Rectal smooth muscle tissue (tissue), 1 donor: Measurements from ENCODE around the gene CAPZB.
A peak's percentile ranks its signal among the peaks of the same experiment; 100 is the strongest.

Experiments used
- H3K27ac ChIP-seq: one replicate; pipeline ENCODE4 v1.7.0; 2013; ENCODE audit warnings: low read depth, low read length, inconsistent platforms
- H3K27me3 ChIP-seq: one replicate; pipeline ENCODE4 v1.7.0; 2013; ENCODE audit warnings: low read length; ENCODE audit not compliant: control insufficient read depth, insufficient read depth
- H3K36me3 ChIP-seq: one replicate; pipeline ENCODE4 v1.7.0; 2013; ENCODE audit warnings: low read length; ENCODE audit not compliant: control insufficient read depth, insufficient read depth
- H3K4me1 ChIP-seq: one replicate; pipeline ENCODE4 v1.7.0; 2013; ENCODE audit warnings: low read length; ENCODE audit not compliant: control insufficient read depth, insufficient read depth
- H3K4me3 ChIP-seq: one replicate; pipeline ENCODE4 v1.7.0; 2013; ENCODE audit warnings: low read length
- H3K9ac ChIP-seq: one replicate; pipeline ENCODE4 v1.7.0; 2013; ENCODE audit warnings: low read length

CAPZB gene

GRCh38 chr1:19495000-19495656 is 9.8 kb upstream of the CAPZB start:
- Histone ChIP-seq H3K27ac (peak overlapping the region; percentile 38), H3K9ac (no peak overlapping the region), H3K4me3 (no peak overlapping the region), H3K36me3 (no peaks in the 10 kb centered on the region), H3K27me3 (no peaks in the 10 kb centered on the region), H3K4me1 (peaks cover 5% of the 10 kb centered on the region)

GRCh38 chr1:19493547-19493946 is 8.2 kb upstream of the CAPZB start:
- Histone ChIP-seq H3K4me1 (peaks cover 5% of the 10 kb centered on the region), H3K27ac (no peak overlapping the region), H3K36me3 (no peaks in the 10 kb centered on the region), H3K9ac (no peak overlapping the region), H3K4me3 (no peak overlapping the region), H3K27me3 (no peaks in the 10 kb centered on the region)

DNA sequence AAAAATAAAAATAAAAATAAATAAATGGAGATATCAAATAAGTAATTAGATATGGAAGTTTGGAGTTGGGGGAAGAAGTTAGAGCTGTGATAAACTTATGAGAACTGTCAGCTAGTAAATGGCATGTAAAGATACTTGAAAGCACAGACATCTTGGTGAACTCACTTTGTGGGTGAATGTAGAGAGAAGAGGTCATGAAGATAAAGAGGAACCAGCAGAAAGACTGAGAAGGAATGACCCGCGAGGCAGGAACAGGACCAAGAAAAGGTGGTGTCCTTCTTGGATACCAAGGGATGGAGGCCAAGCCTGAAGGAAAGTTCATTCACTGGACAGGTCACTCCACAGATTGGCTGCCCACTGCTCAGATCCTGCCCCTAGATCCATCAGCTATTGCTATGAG is 4.7 kb upstream of the CAPZB start:
- Histone ChIP-seq H3K4me3 (no peak overlapping the region), H3K9ac (no peak overlapping the region), H3K36me3 (no peaks in the 10 kb centered on the region), H3K27me3 (no peaks in the 10 kb centered on the region), H3K27ac (no peak overlapping the region), H3K4me1 (peaks cover 11% of the 10 kb centered on the region)

DNA sequence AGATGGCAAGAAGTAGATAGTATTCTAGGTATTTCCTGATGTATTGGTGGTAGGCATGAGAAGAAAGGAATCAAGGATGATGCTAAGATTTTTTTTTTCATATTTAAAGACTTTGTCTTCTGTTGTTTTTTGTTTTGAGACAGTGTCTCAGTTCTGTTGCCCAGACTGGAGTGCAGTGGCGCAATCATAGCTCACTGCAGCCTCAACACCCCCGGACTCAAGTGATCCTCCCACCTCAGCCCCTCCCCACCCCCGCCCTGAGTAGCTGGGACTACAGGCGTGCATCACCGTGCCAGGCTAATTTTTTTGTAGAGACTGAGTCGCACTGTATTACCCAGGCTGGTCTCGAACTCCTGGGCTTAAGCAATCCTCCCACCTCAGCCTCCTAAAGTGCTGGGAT is 2.8 kb upstream of the CAPZB start:
- no peak overlapping the region for H3K4me3 ChIP-seq
- peaks cover 21% of the 10 kb centered on the region for H3K4me1 ChIP-seq
- peak overlapping the region; percentile 63 for H3K27ac ChIP-seq
- H3K27me3 ChIP-seq: no peaks in the 10 kb centered on the region
- H3K9ac ChIP-seq: no peak overlapping the region
- no peaks in the 10 kb centered on the region for H3K36me3 ChIP-seq

DNA sequence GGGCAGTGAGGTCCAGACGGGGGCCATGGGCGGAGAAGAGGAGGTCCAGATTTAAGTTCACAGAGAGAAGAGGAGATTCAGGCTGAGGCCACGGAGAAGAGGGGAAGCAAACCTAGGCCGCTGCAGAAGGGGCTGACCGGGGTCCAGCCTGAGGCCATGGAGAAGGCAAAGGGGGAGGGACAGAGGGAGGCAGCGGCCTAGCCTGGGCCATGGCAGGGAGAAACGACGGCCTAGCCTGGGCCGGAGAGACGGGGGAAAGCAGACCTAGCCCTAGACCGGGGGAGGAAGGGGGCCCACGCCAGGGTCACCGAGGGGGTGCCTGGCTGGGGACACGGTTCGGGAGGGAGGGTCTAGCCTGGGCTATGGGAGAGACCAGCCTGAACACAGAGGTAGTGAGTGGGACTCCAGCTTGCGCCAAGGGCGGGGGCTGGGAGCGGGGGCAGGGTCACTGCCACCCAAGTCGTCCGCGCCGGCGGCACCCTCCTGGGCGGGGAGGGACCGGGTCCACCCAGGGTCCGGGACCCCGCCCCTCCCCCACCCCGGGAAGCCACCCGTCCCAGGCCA is 459 bp downstream of the CAPZB start:
- Histone ChIP-seq H3K27me3 (no peaks in the 10 kb centered on the region), H3K4me3 (peak overlapping the region; percentile 79), H3K36me3 (no peaks in the 10 kb centered on the region), H3K4me1 (peaks cover 48% of the 10 kb centered on the region), H3K9ac (peak overlapping the region; percentile 42), H3K27ac (peak overlapping the region; percentile 98)

DNA sequence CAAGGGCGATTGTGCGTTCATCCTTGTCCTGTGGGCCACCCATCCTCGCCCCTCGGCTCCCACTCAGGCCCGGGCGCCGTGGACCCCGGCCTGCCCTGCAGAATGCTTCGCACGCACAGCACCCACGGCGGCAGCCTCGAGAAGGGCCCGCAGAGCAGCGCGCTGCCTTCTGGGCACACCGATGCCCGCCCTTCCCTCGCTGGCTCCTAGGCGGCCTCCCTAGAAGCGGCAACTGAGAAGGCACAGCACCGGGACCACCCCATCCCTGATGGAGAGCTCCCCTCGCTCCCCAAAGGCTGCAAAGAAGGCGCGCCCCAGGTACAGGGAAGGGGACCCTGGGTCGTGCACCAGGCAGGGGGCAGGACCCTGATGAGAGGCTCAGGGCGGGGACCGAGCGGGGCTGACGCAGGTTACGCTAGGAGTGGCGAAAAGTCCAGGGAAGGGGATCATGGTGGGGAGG is 971 bp downstream of the CAPZB start:
- peak overlapping the region; percentile 79 for H3K4me3 ChIP-seq
- H3K36me3 ChIP-seq: no peaks in the 10 kb centered on the region
- peak overlapping the region; percentile 98 for H3K27ac ChIP-seq
- H3K4me1 ChIP-seq: peaks cover 51% of the 10 kb centered on the region
- peak overlapping the region; percentile 42 for H3K9ac ChIP-seq
- H3K27me3 ChIP-seq: no peaks in the 10 kb centered on the region

GRCh38 chr1:19483691-19484090 is 1.6 kb downstream of the CAPZB start:
- H3K4me1 ChIP-seq: peaks cover 54% of the 10 kb centered on the region
- peak overlapping the region; percentile 32 for H3K9ac ChIP-seq
- H3K27ac ChIP-seq: peak overlapping the region; percentile 98
- peak overlapping the region; percentile 79 for H3K4me3 ChIP-seq
- H3K36me3 ChIP-seq: peaks cover 3% of the 10 kb centered on the region
- H3K27me3 ChIP-seq: no peaks in the 10 kb centered on the region

GRCh38 chr1:19483261-19483660 is 2.1 kb downstream of the CAPZB start:
- H3K4me3 ChIP-seq: peak overlapping the region; percentile 79
- peak overlapping the region; percentile 98 for H3K27ac ChIP-seq
- peaks cover 3% of the 10 kb centered on the region for H3K36me3 ChIP-seq
- H3K4me1 ChIP-seq: peaks cover 56% of the 10 kb centered on the region
- H3K9ac ChIP-seq: peak overlapping the region; percentile 32
- no peaks in the 10 kb centered on the region for H3K27me3 ChIP-seq

GRCh38 chr1:19481826-19482398 is 3.4 kb downstream of the CAPZB start:
- Histone ChIP-seq H3K36me3 (peaks cover 3% of the 10 kb centered on the region), H3K4me3 (peak overlapping the region; percentile 10), H3K27me3 (no peaks in the 10 kb centered on the region), H3K9ac (no peak overlapping the region), H3K4me1 (peaks cover 64% of the 10 kb centered on the region), H3K27ac (peak overlapping the region; percentile 38)

DNA sequence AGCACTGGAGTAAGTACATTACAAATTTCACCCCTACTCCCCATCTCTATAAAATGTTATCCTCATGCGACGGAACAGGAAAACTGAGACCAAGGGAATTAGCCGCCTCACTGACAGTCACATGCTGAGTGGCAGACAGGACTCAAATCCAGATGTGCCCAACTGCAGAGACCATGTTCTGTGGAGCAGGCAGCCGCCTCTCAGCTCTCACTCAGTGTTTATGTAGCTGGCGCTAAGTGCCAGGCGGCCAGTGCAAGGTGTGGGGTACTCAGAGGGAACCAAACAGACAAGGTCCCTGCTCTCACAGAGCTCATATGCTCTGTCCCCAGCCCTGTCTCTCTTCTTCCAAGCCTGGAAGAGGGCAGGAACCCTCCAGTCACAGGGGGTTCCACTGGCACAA is 5.1 kb downstream of the CAPZB start:
- H3K27ac ChIP-seq: peak overlapping the region; percentile 7

GRCh38 chr1:19479351-19480120 is 5.8 kb downstream of the CAPZB start:
- Histone ChIP-seq H3K36me3 (peaks cover 3% of the 10 kb centered on the region), H3K27me3 (no peaks in the 10 kb centered on the region), H3K4me3 (no peak overlapping the region), H3K4me1 (peaks cover 74% of the 10 kb centered on the region), H3K9ac (no peak overlapping the region), H3K27ac (peak overlapping the region; percentile 3)

More for the DNA sequence above, 5.1 kb downstream of the CAPZB start:
- Histone ChIP-seq H3K9ac (no peak overlapping the region), H3K4me1 (peaks cover 74% of the 10 kb centered on the region), H3K4me3 (no peak overlapping the region), H3K27me3 (no peaks in the 10 kb centered on the region), H3K36me3 (peaks cover 3% of the 10 kb centered on the region)

GRCh38 chr1:19478322-19478721 is 7.0 kb downstream of the CAPZB start:
- peaks cover 65% of the 10 kb centered on the region for H3K4me1 ChIP-seq
- no peaks in the 10 kb centered on the region for H3K27me3 ChIP-seq
- H3K9ac ChIP-seq: no peak overlapping the region
- peak overlapping the region; percentile 11 for H3K27ac ChIP-seq
- H3K4me3 ChIP-seq: no peak overlapping the region
- peaks cover 3% of the 10 kb centered on the region for H3K36me3 ChIP-seq
